ENCODE results near the gene TRAM2. TPM values are rescaled to one million over a fixed set of nuclear protein-coding genes. Genes with fewer than 3 reads are reported as not detected.

Gene TRAM2
- polyA plus RNA-seq, 1 donor from 2014 or later: 7.5 TPM

DNA sequence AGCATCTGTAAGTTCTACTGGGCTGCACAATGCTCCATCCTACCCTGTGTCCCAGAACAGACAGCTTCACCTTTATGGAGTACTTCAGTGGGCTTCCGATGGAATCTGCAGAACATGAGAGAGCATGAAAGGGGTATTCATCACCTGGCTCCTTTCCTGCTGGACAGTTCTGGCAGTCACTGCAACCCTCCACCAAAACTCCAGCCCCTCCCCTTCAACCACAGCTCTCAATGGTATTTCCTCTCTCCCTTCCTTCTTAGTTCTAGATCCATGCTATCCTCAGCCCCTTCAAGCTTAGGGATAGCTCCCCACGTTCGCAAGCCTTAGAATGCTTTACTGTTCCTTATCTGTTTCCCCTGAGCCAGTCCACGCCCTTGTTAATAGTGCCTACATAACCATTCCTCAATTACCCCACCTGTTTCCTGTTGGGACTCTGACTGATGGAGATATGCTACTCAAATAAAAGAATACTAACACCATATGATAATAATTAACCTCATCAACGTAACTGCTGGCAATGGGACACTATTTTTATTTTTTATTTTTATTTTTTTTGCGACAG, 26.8 kb downstream of the TRAM2 start:
- Mint-ChIP-seq H3K4me1 (peaks cover 39 to 59% (median 50%) of the 10 kb centered on the region in 3 donors), H3K27me3 (no peaks in the 10 kb centered on the region), H3K9me3 (no peaks in the 10 kb centered on the region), H3K4me3 (no peak overlapping the region), H3K36me3 (peaks cover 10% of the 10 kb centered on the region), H3K27ac (no peak overlapping the region)

DNA sequence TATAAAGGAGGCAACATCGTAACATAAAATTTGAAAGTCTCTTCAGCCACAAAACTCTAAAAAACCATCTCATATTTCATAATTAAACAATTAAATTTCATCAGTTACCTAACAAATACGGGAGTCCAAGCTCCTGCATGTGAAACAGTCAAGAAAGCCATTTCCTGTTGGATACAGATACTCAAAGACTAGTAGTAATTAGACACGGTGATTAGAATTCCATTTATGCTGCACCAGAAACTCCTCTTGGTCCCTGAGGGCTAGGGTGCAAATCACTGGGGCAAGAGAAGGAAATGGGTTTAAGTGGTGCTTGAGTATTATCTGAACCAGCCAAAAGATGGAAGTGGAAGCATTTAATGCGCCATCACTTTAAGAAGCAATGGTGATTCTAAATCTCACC, 27.4 kb downstream of the TRAM2 start:
- H3K9me3 Mint-ChIP-seq: no peaks in the 10 kb centered on the region
- H3K4me3 Mint-ChIP-seq: no peak overlapping the region
- H3K27me3 Mint-ChIP-seq: no peaks in the 10 kb centered on the region
- H3K4me1 Mint-ChIP-seq: peaks cover 42 to 57% (median 52%) of the 10 kb centered on the region in 3 donors
- peaks cover 10% of the 10 kb centered on the region for H3K36me3 Mint-ChIP-seq
- no peak overlapping the region for H3K27ac Mint-ChIP-seq

DNA sequence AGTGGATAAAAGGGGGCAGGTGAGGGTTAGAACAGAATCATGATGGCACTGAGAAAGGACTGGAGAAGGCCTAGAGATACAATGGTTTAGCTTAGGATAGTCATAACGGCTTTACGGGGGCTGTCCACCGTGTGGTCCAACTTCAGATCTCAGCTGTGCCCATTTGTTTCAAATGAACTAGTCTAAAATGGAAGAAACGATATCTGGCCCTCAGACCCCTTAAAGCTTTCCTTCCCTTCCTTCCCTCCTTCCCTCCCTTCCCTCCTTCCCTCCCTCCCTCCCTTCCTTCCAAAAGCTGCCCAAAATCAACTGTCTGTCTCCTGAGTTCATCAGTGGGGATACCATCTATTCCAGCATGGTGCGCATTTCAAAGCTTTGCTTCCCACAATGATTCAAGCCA, 27.9 kb downstream of the TRAM2 start:
- no peak overlapping the region for H3K4me3 Mint-ChIP-seq
- H3K4me1 Mint-ChIP-seq: peaks cover 45 to 61% (median 52%) of the 10 kb centered on the region in 3 donors
- peaks cover 10% of the 10 kb centered on the region for H3K36me3 Mint-ChIP-seq
- H3K27me3 Mint-ChIP-seq: no peaks in the 10 kb centered on the region
- no peaks in the 10 kb centered on the region for H3K9me3 Mint-ChIP-seq
- H3K27ac Mint-ChIP-seq: no peak overlapping the region

DNA sequence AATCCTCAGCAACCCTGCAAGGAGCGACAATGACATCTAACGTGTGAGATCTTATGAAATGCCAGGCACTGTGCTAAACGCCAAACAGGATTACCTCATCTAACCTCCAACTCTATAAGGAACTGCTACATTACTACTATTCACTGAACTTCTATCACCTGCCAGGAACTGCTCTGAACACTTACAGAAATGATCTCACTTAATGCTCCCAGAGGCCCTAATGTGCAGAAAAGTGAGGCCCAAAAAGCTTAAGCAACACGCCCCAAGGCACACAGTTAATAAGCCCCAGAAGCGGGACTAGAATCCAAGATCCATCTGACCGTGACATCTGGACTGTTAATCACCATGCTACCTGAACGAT, 28.5 kb downstream of the TRAM2 start:
- Mint-ChIP-seq H3K9me3 (no peaks in the 10 kb centered on the region), H3K27me3 (no peaks in the 10 kb centered on the region), H3K4me1 (peaks cover 38 to 56% (median 46%) of the 10 kb centered on the region in 3 donors), H3K27ac (no peak overlapping the region), H3K36me3 (peaks cover 9% of the 10 kb centered on the region), H3K4me3 (no peak overlapping the region)

DNA sequence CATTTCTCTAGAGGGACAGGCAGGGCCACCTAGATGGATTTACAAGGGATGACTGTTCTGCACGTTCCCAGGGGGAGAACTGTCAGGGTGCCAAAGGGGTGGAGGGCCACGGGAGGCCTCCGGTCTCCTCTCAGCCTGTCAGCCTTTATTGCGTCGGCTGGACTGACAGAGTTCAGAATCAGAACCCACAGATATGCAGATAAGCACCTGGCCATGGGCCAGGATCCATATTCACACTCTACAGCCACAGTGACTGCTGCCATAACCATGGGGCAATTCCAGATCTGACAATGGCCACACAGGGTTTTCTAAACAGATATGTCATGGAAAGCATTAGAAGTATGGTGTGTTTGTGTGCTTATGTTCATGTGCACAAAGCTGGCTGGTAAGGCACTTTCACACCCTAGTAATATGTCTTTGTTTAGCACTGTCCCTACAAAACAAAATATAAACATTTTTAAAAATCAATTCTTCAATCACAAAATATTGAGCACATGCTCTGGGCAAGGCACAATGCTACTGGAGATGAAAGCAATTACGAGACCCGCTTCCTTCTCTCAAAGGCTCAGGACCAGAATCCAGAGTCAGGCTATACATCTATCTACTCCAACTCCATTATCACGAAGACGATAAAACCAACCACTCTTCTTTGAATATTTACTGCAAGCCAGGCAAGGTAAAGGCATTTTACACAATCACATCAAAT, 29.1 kb downstream of the TRAM2 start:
- Mint-ChIP-seq H3K9me3 (no peaks in the 10 kb centered on the region), H3K27ac (peak overlapping the region in 1 of 3 donors; percentile 69), H3K36me3 (peaks cover 9% of the 10 kb centered on the region), H3K27me3 (no peaks in the 10 kb centered on the region), H3K4me1 (peaks cover 33 to 51% (median 41%) of the 10 kb centered on the region in 3 donors), H3K4me3 (no peak overlapping the region)

DNA sequence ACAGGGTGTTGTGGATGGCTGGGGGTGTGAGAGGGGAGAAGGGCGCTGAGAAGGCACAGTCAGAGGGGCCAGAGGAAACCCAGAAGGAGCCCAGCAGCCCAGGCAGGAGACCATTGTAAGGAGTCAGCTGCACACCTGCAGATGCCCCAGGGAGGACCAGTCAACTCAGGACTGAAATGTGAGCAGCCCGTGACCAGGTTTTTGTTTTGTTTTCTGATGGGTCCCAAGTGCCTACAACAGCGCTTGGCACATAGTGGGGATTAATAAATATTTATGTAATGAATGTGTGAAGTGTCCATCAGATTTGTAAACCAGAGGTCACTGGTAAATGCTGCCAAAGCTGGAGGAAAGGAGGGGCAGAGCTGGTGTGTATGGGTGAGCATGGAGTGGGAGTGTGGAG, 30.2 kb downstream of the TRAM2 start:
- H3K27me3 Mint-ChIP-seq: no peaks in the 10 kb centered on the region
- H3K9me3 Mint-ChIP-seq: no peaks in the 10 kb centered on the region
- peaks cover 7% of the 10 kb centered on the region for H3K36me3 Mint-ChIP-seq
- no peak overlapping the region for H3K4me3 Mint-ChIP-seq
- H3K4me1 Mint-ChIP-seq: peaks cover 23 to 40% (median 33%) of the 10 kb centered on the region in 3 donors
- no peak overlapping the region for H3K27ac Mint-ChIP-seq

DNA sequence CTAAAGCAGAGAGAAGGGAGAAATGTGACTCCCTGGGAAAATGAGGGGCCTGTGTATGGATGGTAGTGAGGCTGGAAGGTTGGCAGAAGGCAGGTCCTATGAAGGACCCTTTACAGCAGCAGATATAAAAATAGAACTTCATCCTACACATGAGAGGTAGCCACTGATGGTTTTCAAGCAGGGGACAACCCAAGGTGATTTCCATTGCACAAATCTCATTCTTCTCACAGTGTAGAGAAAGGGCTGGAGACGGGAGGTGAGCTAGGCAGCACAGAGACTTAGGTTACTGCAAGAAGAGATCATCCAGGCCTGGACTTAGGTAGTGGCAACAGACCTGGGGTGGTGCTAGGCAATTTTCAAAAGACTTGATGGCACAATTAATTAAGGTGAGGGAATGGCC, 30.7 kb downstream of the TRAM2 start:
- Mint-ChIP-seq H3K27me3 (no peaks in the 10 kb centered on the region), H3K9me3 (no peaks in the 10 kb centered on the region), H3K4me1 (peaks cover 23 to 37% (median 32%) of the 10 kb centered on the region in 3 donors), H3K27ac (peak overlapping the region in 1 of 3 donors; percentile 17), H3K4me3 (peak overlapping the region in 1 of 4 donors; percentile 49), H3K36me3 (peaks cover 7% of the 10 kb centered on the region)

DNA sequence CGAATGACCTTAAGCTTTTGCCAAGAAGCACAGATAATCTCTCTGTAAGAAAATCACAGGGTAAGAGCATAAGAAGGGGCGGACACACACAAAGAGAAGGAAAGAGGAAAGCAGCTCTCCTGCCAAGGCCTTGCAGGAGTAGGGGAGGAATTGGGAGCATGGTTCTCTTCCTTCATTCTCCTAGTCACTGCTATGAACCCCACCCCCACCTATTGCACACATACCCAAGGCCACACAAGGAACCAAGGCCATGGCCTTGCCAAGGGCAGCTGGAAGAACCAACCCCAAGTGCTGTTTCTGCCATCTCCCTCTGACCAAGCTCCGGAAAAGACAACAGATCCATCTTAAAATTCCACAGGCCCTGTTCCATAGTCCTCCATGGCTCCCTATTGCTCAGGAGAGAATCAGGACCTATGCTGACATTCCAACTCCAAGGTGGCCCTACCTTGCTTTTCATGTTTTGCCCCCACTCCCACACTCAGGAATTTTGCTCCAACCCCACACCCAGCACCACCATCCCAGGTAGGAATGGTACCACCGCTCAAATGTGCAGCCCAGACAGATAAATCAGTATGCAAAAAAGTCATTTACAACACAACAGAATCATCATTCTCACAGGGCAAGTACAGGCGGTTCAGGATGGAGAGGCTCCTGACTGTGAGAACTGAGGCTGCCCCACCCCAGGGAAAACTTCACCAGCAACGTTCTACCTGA, 31.3 kb downstream of the TRAM2 start:
- Mint-ChIP-seq H3K27ac (peak overlapping the region in 1 of 3 donors; percentile 17), H3K27me3 (no peaks in the 10 kb centered on the region), H3K4me1 (peaks cover 27 to 37% (median 30%) of the 10 kb centered on the region in 3 donors), H3K4me3 (peak overlapping the region in 1 of 4 donors; percentile 53), H3K36me3 (peaks cover 7% of the 10 kb centered on the region), H3K9me3 (no peaks in the 10 kb centered on the region)

DNA sequence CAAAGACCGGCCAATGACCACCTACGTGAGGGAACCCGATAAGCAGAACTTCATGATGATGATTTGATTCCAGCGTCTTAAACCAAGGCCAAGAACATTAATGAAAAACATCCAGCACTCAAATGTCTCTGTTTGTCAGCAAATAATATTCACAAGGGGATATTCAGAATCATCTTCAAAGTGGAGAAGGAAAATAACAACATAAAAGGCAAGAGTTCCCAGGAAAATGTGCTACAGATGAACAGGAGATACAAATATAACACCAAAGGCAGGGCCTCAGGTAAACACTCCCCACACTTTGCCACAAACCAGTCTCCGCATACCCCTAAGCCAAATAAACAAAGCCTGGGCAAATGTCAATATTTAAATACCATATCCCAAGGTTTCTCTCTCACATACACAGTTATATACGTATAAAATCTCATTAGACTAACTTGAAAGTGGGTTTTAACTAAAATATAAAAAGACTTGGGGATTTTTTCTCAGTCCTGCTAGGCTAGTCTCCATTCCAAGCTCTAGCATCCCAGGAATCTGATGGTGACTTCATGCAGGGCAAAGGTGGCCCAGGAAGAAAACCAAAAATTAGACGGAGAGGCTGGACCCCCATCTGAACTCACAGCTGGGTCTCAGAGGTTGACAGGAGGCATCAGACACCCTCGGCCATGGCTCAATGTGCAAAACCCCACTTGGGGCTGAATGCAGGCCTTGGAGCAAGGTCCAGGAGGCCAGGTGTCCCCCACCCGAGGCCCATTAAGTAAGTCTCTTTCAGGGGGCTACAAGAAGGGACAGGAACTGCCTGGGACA, 32.1 kb downstream of the TRAM2 start:
- Mint-ChIP-seq H3K4me3 (no peak overlapping the region), H3K4me1 (peaks cover 26 to 37% (median 32%) of the 10 kb centered on the region in 3 donors), H3K27me3 (no peaks in the 10 kb centered on the region), H3K27ac (peak overlapping the region in 1 of 3 donors; percentile 2), H3K9me3 (no peaks in the 10 kb centered on the region), H3K36me3 (peaks cover 7% of the 10 kb centered on the region)

DNA sequence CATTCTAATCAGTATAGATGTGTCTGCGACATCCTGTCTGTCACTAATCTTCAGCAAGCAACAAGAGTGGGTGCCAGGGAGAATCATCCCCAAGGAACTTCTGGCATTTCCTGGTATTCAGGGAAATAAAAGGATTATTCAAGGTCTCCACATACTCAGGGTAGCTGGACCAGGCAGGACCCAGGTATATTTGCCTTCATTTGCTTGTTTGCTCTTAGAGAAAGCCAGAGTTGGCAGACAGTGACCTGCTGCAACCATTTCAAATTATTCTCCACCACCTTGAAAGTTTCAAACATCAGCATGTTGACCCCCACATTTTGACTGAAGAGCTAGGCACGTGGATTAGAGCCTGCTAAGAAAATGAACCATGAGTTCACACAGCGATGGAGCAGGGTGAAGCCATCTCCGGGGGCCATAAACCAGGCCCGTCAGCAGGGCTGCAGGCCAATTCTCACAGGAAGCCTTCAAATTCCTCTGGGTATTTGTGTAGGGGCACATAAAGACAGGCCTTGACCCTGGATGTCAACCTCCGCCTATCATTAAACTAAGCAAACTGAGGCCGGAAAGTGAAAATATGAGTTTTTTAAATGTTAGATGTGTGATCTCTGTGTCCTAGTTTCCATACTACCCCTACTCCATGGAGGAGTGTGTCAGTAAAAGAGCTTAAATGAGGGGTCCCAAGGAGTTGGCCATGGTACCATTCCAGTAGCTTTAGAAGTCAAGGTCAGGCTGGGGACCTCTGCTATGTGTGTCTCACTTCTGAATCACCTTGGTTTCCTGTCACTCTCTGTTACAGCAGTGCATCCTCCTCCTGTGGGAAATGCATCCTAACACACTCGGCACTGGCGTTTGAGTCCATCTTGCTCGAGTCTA, 32.9 kb downstream of the TRAM2 start:
- peaks cover 4% of the 10 kb centered on the region for H3K36me3 Mint-ChIP-seq
- peaks cover 30 to 37% (median 36%) of the 10 kb centered on the region in 3 donors for H3K4me1 Mint-ChIP-seq
- H3K27me3 Mint-ChIP-seq: no peaks in the 10 kb centered on the region
- H3K27ac Mint-ChIP-seq: peak overlapping the region in 1 of 3 donors; percentile 2
- H3K9me3 Mint-ChIP-seq: no peaks in the 10 kb centered on the region
- no peak overlapping the region for H3K4me3 Mint-ChIP-seq

DNA sequence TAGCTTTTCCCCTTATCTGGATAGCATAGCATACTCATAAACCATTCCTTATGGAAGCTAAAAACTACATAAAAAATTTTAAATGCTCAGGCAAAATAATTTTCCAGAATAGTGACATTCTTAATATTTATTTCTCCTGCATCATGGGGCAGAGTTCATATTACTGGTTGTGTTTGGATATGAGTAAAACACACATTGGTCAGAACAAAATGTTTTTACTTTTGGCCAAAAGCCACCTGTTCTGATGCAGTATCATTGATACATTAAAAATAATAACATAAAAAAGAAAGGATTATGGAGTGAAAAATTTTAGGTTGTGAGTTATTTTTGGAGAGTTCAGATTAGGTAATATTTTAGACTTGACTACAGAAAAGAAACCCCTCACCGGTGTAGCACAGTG, 33.6 kb downstream of the TRAM2 start:
- Mint-ChIP-seq H3K4me1 (peaks cover 28 to 36% (median 36%) of the 10 kb centered on the region in 3 donors), H3K4me3 (no peak overlapping the region), H3K9me3 (no peaks in the 10 kb centered on the region), H3K36me3 (peaks cover 3% of the 10 kb centered on the region), H3K27ac (no peak overlapping the region), H3K27me3 (no peaks in the 10 kb centered on the region)

DNA sequence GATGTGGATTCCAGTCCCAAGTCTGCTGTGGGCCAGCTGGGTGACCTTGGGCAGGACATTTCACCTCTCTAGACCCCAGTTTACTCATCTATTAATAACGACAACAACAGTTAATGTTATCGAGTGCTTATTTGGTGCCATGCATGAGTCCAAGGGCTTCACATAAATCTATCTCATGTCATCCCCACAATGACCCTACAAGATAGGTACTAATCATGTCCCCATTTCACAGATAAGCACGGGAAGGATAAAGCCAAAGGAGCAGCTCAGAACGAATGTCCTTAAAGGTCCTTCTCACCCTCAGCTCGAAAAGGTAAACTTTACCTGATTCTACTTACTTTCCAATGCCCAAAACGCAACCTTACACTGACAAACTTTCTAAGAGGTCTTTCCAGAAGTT, 35.7 kb downstream of the TRAM2 start:
- Mint-ChIP-seq H3K36me3 (no peaks in the 10 kb centered on the region), H3K4me1 (peaks cover 26 to 34% (median 31%) of the 10 kb centered on the region in 3 donors)

DNA sequence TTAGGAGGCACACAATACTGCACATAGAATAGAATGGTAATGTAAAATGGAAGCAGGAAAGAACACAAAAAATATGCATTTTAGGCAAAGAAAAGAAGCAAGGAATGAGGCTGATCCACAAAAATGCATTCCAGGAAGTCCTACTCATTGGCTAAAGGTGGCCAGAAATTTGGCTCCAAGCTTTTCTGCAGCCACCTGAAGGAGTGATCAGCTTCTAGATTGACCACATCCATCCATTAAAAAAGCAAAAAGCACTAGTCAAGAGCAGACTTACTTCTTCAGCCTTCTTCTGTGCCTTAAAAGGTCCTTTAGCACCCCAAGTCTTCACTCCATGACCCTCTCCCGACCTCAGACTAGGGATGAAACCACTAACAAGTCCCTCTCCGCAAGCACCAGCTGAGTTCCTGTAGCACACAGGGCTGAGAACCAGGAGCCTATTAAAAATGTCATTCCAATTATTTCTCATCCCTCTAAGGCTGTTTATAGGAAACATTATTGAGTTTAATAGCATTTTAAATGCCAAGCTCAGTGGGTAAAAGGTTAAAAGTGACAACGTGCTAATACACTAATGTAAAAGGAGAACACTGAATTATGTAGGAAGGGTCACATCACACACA, 36.5 kb downstream of the TRAM2 start:
- Mint-ChIP-seq H3K9me3 (no peaks in the 10 kb centered on the region), H3K27me3 (no peaks in the 10 kb centered on the region), H3K4me3 (no peak overlapping the region), H3K4me1 (peaks cover 28 to 34% (median 29%) of the 10 kb centered on the region in 3 donors), H3K27ac (no peak overlapping the region), H3K36me3 (no peaks in the 10 kb centered on the region)

More for the DNA sequence above, 35.7 kb downstream of the TRAM2 start:
- H3K27ac Mint-ChIP-seq: no peak overlapping the region
- H3K9me3 Mint-ChIP-seq: no peaks in the 10 kb centered on the region
- H3K27me3 Mint-ChIP-seq: no peaks in the 10 kb centered on the region
- no peak overlapping the region for H3K4me3 Mint-ChIP-seq

DNA sequence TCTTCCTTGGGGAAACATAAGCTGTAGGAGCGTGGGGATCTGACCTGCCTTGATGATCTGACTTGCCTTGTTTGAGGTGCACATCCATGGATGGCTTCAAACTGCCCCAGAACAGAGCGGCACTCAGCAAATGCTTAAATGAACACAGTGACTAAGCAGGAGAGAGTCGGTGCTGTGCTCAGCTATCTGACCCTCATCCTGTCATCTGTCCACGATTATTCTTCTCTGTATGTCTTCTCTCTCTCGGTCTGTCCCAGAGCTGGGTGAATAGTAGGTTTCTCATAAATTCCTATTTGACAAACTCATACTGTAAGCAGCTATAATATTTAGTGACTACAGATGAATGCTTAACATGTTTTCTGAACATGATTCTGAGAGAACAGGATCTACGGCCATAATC, 37.3 kb downstream of the TRAM2 start:
- Mint-ChIP-seq H3K36me3 (peaks cover 3% of the 10 kb centered on the region), H3K27me3 (no peaks in the 10 kb centered on the region), H3K9me3 (no peaks in the 10 kb centered on the region), H3K27ac (no peak overlapping the region), H3K4me1 (peaks cover 27 to 34% (median 27%) of the 10 kb centered on the region in 3 donors), H3K4me3 (no peak overlapping the region)

Data from IgD-negative memory B cell (primary cell).